GM13976 (cell line): ENCODE data around the gene CLPSL1.

Experiments
- DNase-seq: peaks from one replicate; pipeline ENCODE4 v3.0.0; 2012; ENCODE audit warnings: low spot score
- in situ Hi-C: fragments of 300-500 bp; cut with MboI; formaldehyde crosslinking; loops from one replicate; pipeline ENCODE4 v1.12.0; 2022; ENCODE audit warnings: low sequenced_read_pairs, mixed read lengths, inconsistent platforms; ENCODE audit not compliant: unreplicated experiment
- TF ChIP-seq, protein P1 (sequence below): IDR thresholded peaks from 2 replicates; pipeline ENCODE4 v1.5.1; 2012; ENCODE audit warnings: borderline replicate concordance, mild to moderate bottlenecking; ENCODE audit not compliant: insufficient read depth; ENCODE audit errors: extremely low read depth, missing control alignments, control extremely low read depth

Gene CLPSL1

DNA sequence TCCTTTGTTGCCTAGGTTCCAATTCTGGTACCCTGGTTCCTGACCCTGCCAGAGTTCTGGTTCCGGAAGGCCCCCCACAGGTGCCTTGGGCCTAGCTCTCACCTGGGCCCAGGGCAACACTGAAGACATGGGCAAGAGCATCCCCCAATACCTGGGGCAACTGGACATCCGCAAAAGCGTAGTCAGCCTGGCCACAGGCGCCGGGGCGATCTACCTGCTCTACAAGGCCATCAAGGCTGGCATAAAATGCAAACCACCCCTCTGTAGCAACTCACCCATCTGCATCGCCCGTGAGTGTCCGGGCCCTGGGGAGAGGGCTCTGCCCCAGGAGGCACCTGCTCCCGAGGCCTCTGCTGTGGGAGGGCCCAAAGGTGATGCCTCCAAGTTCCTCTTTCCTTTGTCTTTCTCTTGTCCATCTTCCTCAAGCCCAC lies 43.8 kb upstream of the CLPSL1 start, which contains the start of gene ARMC12:
TSS of gene ARMC12 (plus strand) at position 51 of the 431 bp plus-strand sequence. CDS start at position 128, 77 bp downstream.
- DNase-seq = no peak
- TF ChIP-seq, protein P1, sequence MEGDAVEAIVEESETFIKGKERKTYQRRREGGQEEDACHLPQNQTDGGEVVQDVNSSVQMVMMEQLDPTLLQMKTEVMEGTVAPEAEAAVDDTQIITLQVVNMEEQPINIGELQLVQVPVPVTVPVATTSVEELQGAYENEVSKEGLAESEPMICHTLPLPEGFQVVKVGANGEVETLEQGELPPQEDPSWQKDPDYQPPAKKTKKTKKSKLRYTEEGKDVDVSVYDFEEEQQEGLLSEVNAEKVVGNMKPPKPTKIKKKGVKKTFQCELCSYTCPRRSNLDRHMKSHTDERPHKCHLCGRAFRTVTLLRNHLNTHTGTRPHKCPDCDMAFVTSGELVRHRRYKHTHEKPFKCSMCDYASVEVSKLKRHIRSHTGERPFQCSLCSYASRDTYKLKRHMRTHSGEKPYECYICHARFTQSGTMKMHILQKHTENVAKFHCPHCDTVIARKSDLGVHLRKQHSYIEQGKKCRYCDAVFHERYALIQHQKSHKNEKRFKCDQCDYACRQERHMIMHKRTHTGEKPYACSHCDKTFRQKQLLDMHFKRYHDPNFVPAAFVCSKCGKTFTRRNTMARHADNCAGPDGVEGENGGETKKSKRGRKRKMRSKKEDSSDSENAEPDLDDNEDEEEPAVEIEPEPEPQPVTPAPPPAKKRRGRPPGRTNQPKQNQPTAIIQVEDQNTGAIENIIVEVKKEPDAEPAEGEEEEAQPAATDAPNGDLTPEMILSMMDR = no peak
- in situ Hi-C loops = loop anchor here (5.0 kb wide), 1 partner anchor 155 kb away; no protein-coding TSS in a partner anchor

DNA sequence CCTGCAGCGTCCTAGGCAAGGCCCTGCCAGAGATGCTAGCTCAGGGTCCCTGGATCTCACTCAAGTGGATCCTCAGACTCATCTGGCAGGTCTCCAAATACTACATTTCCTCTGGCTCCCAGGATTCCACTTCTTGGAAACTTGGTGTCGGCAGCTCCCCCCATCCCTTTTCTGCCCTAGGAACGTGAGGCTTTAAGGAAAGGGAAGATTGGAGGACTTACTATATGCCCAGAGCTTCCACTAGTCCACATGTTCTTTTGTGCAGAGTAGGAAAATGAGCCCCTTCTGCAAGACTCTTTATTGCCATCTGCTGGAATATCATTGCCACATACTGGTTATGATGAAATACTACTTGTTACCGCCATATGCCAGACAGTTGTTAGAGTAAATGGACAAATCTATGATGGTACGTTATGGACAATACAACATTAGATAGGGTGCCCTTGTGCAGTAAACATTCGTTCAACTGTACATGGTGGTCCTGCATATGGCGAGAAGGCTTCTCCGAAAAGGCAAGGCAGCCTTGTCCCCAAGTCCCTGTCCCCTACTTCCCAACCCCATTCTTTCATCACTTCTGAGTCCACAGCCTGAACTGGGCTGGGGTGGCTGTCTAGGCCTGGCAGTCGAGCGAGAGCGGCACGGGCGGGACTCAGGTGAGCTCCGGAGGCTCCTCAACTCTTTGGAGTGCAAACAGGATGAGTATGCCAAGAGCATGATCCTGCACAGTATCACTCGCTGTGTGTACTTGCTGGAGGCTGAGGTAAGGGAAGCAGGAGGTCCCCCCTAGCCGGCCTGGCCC lies 43.2 kb upstream of the CLPSL1 start:
- in situ Hi-C loops = loop anchor here (5.0 kb wide), 1 partner anchor 155 kb away; no protein-coding TSS in a partner anchor
- TF ChIP-seq, protein P1 = peak; percentile 53
- peak; percentile 87 for DNase-seq

DNA sequence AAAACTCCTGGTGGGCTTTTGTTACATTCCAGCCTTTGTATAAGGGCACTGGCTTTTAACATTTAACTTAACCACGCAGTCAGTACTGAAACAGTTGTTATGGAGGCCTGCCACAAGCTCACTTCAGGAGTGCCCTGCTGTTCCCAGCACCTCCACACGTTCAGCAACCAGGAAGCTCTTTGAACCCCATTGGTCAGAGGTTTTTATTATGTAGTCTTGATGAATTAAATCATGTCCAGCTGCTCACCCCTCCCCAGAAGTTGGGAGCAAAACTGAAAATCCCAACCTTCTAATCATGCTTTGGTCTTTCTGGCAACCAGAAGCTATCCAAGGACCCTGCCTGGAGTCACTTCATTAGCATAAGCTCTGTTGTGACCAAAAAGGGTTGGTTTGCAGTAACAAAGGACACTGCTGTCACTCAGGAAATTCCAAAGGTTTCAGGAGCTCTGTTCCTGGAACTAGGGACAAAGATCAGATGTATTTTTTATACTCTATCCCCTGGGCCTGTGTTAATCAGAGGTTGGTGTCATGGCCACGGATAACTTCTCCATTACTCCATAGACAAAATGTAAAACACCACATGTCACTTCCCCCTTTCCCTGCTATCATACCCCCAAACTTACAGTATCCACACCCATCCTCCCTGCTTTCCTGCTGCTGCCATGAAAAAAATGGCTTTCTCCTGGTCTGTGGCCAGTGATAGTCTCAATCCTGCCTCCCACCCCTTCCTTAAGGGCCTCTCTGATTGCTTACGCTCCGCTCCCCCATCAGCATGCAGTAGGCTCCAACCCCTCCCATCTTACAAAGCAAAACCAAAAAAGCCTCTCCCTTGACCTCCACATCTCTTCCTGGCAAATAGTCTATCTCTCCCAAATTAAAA lies 40.9 kb upstream of the CLPSL1 start:
- DNase-seq = no peak
- TF ChIP-seq, protein P1 = no peak
- in situ Hi-C loops = loop anchor here (5.0 kb wide), 1 partner anchor 158 kb away; no protein-coding TSS in a partner anchor

DNA sequence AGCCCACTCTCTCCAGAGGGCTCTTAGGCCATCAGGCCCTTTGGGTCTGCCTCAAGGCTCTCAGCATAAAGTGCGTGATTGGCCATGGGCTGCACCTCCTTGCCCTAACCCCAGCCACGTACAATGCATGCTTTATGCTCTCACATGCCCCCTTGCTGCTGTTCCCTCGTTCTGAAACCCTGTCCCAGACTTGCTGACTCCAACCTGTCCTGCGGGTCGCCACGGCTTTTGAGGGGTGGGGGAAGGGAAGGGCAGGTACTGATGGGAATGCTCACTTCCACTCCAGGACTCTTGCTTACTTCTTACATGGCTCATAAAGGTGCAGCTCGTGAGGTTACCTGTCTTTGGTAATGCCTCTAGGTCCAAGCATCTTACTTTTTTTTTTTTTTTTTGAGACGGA lies 38.0 kb upstream of the CLPSL1 start:
- in situ Hi-C loops = no loop called here
- TF ChIP-seq, protein P1 = no peak

DNA sequence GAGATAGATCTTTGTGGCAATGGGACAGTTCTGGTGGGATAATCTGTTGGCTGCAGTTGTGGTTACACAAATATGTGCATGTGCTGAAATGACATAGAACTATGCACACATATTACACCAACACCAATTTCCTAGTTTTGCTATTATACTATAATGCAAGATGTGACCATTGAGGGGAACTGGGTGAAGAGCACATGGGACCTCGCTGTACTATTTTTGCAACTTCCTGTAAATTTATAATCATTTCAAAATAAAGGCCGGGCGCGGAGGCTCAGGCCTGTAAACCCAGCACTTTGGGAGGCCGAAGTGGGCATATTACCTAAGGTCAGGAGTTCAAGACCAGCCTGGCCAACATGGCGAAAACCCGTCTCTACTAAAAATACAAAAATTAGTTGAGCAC lies 35.3 kb upstream of the CLPSL1 start:
- TF ChIP-seq, protein P1 = no peak
- no peak for DNase-seq
- in situ Hi-C loops = no loop called here

More for the DNA sequence above, 38.0 kb upstream of the CLPSL1 start:
- no peak for DNase-seq

DNA sequence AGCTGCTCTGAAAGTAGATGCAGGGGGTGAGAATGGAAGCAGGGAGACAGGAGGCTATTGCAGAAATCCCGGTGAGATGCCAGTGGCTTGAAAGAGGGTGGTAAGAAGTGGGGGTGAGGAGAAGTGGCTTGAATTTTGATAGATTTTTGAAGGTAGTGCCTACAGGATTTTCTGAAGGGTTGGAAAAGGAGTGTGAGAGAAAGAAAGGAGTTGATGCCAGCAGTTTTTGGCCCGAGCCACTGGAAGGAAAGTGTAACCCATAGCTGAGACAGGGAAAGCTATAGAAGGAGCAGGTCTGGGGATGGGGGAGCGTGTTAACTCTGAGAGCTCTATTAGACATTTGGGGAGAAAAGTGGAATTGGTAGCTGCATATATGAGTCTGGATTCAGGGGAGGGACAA lies 34.3 kb upstream of the CLPSL1 start:
- in situ Hi-C loops = no loop called here
- no peak for DNase-seq
- TF ChIP-seq, protein P1 = no peak
